Gastroesophageal sphincter (tissue), 4 donors: Measurements from ENCODE around the gene BLOC1S3. TPM values are rescaled to one million over a fixed set of nuclear protein-coding genes. Genes with fewer than 3 reads are reported as not detected.

Source experiments
- ATAC-seq: fragments of 150-250 bp; one replicate; pipeline ENCODE4 v1.9.1; 2016; ENCODE audit warnings: mild to moderate bottlenecking, moderate library complexity
- H3K27ac ChIP-seq, 4 donors: fragments of 200-600 bp; sonication (generic) in 3 of 4; 1 replicate in 3 of 4; 2 replicates in 1 of 4; pipeline ENCODE4 v1.5.1; 2016 to 2019
- H3K27me3 ChIP-seq: fragments of 200-600 bp; sonication (generic); one replicate; pipeline ENCODE4 v1.5.1; 2019
- H3K36me3 ChIP-seq, 2 donors: fragments of 200-600 bp; sonication (generic); one replicate each; pipeline ENCODE4 v1.5.1; 2019; ENCODE audit warnings: control low read depth in 1 of 2
- H3K4me1 ChIP-seq, 3 donors: fragments of 200-600 bp; sonication (generic); 1 replicate in 2 of 3; 2 replicates in 1 of 3; pipeline ENCODE4 v1.5.1; 2016 to 2019; ENCODE audit warnings: control low read depth in 2 of 3
- H3K4me3 ChIP-seq, 2 donors: fragments of 200-600 bp; sonication (generic); one replicate each; pipeline ENCODE4 v1.5.1; 2019; ENCODE audit warnings: mild to moderate bottlenecking in 1 of 2, moderate library complexity in 1 of 2
- H3K9me3 ChIP-seq, 3 donors: fragments of 200-600 bp; sonication (generic); one replicate each; pipeline ENCODE4 v1.5.1; 2017 to 2019; ENCODE audit warnings: control low read depth in 2 of 3
- EP300 ChIP-seq: sonication (generic); formaldehyde crosslinking; IDR thresholded peaks from one replicate; pipeline ENCODE4 v1.6.1; 2017; ENCODE audit warnings: antibody characterized with exemption, mild to moderate bottlenecking
- POLR2A ChIP-seq, 2 donors: fragments of 450-650 bp; IDR thresholded peaks; one replicate each; pipeline ENCODE4 v1.6.1; 2017; ENCODE audit warnings: antibody characterized with exemption in 2 of 2, mild to moderate bottlenecking in 2 of 2, moderate library complexity in 1 of 2
- POLR2AphosphoS5 ChIP-seq: sonication (generic); formaldehyde crosslinking; IDR thresholded peaks from one replicate; pipeline ENCODE4 v1.6.1; 2017; ENCODE audit warnings: antibody characterized with exemption
- WGBS, 2 donors: methylation state at CpG; one replicate each; pipeline ENCODE4 v1.1.5; 2018; ENCODE audit warnings: low coverage in 1 of 2; 5-methylcytosine and 5-hydroxymethylcytosine counted together
- total RNA-seq, 4 donors: library from RNA; depleted of rRNA; stranded (reverse); fragments of >200 nt; gene quantifications; one replicate each; pipeline ENCODE4 v1.1.0, GENCODE V29; 2016
- TF ChIP-seq, protein P1 (sequence below), 4 experiments: fragments of 200-600 bp in 2 of 4; fragments of 450-650 bp in 2 of 4; sonication (generic) in 1 of 4; IDR thresholded peaks; one replicate each; pipeline ENCODE4 v1.5.1; 2017 to 2019; ENCODE audit warnings: antibody characterized with exemption in 4 of 4, mild to moderate bottlenecking in 2 of 4, moderate library complexity in 2 of 4

BLOC1S3 gene, protein sequence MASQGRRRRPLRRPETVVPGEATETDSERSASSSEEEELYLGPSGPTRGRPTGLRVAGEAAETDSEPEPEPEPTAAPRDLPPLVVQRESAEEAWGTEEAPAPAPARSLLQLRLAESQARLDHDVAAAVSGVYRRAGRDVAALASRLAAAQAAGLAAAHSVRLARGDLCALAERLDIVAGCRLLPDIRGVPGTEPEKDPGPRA
- 10 to 100 TPM in 1 of 4 donors, 1 to 10 TPM in 3; 5.0 to 17.0 (median 7.8) TPM for total RNA-seq

DNA sequence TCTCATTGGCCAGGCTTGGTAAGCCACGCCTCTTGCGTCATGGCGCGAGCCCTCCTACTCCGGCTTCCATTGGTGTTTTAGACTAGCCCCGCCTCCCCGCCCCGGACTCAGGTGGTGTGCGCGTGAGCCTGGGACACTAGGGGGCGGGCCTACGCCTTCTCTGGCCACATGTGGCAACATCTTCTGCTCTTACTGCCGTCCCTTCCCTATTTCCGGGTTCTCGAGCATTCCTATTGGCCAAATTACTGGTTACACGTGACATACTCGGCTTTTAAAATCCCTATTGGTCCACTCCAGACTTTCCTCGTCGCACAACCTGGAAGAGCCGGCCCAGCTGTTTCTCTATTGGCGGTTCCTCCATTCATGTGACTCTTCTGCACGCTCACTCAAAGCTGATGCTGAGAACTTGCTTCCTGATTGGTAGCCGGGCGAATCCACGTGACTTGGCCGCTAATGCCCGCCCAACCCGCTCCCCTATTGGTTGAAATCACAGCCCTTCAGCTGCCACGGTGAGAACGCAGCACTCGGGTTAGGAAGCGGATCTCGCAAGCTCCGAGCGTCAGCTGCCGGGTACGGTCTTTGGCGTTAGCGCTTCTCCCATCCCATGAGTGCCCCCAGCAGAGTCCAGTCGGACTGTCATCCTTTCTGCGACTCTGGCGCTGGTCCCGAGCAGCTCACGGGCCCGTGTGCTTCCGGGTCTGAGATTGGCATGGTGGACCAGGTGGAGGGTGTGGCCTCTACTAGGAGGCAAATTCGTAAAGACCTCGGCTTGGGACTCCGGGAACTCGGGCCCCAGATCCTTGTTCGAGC is at the start of gene BLOC1S3:
Gene BLOC1S3 (plus strand): TSS at position 523 of the 810 bp plus-strand sequence. CDS start 513 bp downstream, outside the sequence.
- Histone ChIP-seq H3K4me1 (peaks cover 0 to 41% (median 24%) of the 10 kb centered on the region in 3 donors), H3K9me3 (no peaks in the 10 kb centered on the region), H3K4me3 (peak within 1 kb of the TSS; percentile 63 to 98), H3K27ac (peak within 1 kb of the TSS; percentile 90 to 96 (median 95)), H3K27me3 (no peaks in the 10 kb centered on the region), H3K36me3 (peaks cover 0 to 11% of the 10 kb centered on the region in 2 donors)
- TF ChIP-seq EP300 = no peak
- peak; percentile 88 for TF ChIP-seq POLR2AphosphoS5
- TF ChIP-seq POLR2A (IDR thresholded peaks at IDR 0.05) = peak; percentile 74 to 77
- TF ChIP-seq, protein P1, sequence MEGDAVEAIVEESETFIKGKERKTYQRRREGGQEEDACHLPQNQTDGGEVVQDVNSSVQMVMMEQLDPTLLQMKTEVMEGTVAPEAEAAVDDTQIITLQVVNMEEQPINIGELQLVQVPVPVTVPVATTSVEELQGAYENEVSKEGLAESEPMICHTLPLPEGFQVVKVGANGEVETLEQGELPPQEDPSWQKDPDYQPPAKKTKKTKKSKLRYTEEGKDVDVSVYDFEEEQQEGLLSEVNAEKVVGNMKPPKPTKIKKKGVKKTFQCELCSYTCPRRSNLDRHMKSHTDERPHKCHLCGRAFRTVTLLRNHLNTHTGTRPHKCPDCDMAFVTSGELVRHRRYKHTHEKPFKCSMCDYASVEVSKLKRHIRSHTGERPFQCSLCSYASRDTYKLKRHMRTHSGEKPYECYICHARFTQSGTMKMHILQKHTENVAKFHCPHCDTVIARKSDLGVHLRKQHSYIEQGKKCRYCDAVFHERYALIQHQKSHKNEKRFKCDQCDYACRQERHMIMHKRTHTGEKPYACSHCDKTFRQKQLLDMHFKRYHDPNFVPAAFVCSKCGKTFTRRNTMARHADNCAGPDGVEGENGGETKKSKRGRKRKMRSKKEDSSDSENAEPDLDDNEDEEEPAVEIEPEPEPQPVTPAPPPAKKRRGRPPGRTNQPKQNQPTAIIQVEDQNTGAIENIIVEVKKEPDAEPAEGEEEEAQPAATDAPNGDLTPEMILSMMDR (IDR thresholded peaks at IDR 0.05) = peak in 2 of 4 experiments; percentile 8 to 44
- WGBS, 2 donors = 0 to 4% methylated on average over 5 of the region's 51 CpGs
- peak; percentile 96 for ATAC-seq

DNA sequence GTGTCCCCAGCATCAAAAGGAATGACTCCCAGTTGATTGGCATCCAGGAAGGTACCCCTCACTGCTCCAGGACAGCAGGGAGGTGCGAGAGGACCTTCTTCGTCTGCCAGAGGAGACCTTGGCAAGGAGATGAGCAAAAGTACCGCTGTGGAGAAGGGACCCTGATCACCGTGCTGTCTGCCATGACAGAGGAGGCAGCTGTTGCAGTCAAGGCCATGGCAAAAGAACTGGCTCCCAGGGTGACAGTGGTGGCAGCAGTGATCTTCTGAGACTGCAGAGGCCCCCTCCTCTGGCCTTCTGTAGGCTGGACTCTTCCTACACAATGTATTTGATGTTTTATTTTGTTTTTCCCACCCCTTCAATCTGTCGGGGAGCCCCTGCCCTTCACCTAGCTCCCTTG is 49.8 kb upstream of the BLOC1S3 start:
- no peaks in the 10 kb centered on the region for H3K9me3 ChIP-seq
- TF ChIP-seq EP300 (no peak), POLR2A (IDR thresholded peaks at IDR 0.05) (no peak), POLR2AphosphoS5 (no peak)
- TF ChIP-seq, protein P1 (IDR thresholded peaks at IDR 0.05) = no peak
- no peak overlapping the region for H3K27ac ChIP-seq
- H3K36me3 ChIP-seq = no peaks in the 10 kb centered on the region
- 82 to 100% methylated on average over 4 to 5 of the region's 5 CpGs for WGBS, 2 donors
- no peak overlapping the region for H3K4me3 ChIP-seq
- no peak for ATAC-seq
- H3K27me3 ChIP-seq = no peaks in the 10 kb centered on the region
- no peaks in the 10 kb centered on the region for H3K4me1 ChIP-seq

DNA sequence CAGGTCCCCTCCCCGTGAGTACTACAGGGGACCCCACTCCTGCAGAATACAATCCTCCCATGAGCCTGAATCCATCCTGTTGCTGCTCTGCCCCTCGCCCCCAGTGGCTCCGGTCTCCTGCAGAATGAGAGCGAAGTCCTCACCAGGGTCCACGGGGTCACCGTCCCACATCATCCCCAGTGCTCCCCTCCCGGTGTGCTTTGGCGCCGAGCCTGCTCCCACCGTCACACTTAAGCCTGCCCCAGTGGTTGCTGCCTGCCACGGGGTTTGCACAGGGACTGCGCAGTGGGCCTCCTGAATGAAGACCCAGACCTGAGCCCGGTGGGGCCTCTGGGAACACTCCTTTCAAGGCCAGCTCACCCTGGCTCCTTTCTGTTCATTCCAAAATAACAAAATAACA is 48.3 kb upstream of the BLOC1S3 start:
- no peak for TF ChIP-seq POLR2AphosphoS5
- TF ChIP-seq EP300 = no peak
- no peak for ATAC-seq
- no peaks in the 10 kb centered on the region for H3K36me3 ChIP-seq
- no peaks in the 10 kb centered on the region for H3K9me3 ChIP-seq
- 93% methylated on average over 3 of the region's 13 CpGs; no CpG with 5 or more reads in 1 of the 2 donors for WGBS, 2 donors
- H3K27ac ChIP-seq = no peak overlapping the region
- H3K27me3 ChIP-seq = no peaks in the 10 kb centered on the region
- no peaks in the 10 kb centered on the region for H3K4me1 ChIP-seq
- no peak overlapping the region for H3K4me3 ChIP-seq

DNA sequence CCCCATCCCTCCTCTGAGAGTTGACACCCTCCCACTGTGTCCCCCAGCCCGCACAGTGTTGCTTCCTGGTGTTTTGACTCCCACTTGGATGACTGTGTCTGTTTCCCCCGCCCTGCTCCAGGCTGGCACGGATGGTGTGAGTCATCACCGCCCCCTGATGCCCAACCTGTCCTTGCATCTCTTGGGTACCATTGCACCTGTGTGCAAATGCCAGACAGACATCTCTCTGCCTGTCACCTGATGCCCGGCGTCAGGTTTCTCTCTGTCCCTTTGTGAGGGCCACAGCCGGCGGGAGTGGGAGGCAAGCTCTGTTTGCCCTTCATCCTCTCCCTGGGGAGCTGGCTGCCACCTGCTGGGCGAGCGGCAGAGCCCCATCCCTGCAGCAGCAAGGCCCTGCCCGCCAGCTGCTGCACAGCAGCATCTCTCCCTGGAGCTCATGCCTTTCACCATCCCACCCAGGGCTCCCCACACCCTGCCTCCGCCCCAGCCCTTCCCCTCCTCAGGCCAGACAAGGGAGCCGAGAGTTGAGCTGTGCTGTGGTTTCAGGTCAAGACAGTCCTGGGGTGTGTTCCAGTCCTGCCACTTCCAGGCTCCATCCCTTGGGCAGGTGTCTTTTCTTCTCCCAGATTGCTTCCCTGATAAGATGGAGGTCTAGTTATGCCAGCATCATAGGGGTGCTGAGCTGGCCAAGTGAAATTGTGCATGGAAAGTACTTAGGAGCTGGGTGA is 47.5 kb upstream of the BLOC1S3 start:
- Histone ChIP-seq H3K27ac (no peak overlapping the region), H3K9me3 (no peaks in the 10 kb centered on the region), H3K27me3 (no peaks in the 10 kb centered on the region), H3K36me3 (no peaks in the 10 kb centered on the region), H3K4me1 (peaks cover 0 to 4% (median 0%) of the 10 kb centered on the region in 3 donors), H3K4me3 (no peak overlapping the region)
- WGBS, 2 donors = 20 to 78% methylated on average over 1 to 5 of the region's 13 CpGs
- ATAC-seq = no peak
- TF ChIP-seq EP300 (no peak), POLR2AphosphoS5 (no peak), POLR2A (IDR thresholded peaks at IDR 0.05) (no peak)
- TF ChIP-seq, protein P1 (IDR thresholded peaks at IDR 0.05) = no peak

DNA sequence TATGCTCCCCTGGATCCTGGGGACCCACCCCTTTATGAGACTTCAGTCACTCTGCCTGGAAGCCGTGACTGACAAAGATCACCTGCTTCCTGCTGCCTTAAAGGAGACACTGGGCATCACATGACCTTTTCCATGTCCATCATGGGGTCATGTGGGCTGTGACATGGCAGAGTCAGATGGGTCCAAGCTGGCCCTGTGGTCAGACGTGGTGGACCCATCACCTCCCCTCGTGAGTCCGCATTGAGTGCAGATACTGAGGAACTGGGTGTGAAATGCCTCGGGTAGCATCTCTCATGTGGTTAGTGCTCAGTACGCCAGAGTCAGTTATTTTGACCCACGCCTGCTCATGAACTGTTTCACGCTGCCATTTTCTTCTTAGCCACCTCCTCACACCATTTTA is 44.9 kb upstream of the BLOC1S3 start:
- Histone ChIP-seq H3K9me3 (no peaks in the 10 kb centered on the region), H3K27ac (no peak overlapping the region), H3K4me3 (no peak overlapping the region), H3K27me3 (no peaks in the 10 kb centered on the region), H3K4me1 (peaks cover 0 to 29% (median 11%) of the 10 kb centered on the region in 3 donors), H3K36me3 (no peaks in the 10 kb centered on the region)
- TF ChIP-seq POLR2A (IDR thresholded peaks at IDR 0.05) (no peak), EP300 (no peak), POLR2AphosphoS5 (no peak)
- TF ChIP-seq, protein P1 (IDR thresholded peaks at IDR 0.05) = no peak
- ATAC-seq = no peak
- 89% methylated on average over 7 of the region's 8 CpGs for WGBS, 2 donors
